PC-3 (cell line): ENCODE data around the gene INO80B.

ENCODE experiments used
- EZH2phosphoT487 ChIP-seq: fragments of 300-600 bp; sonication (generic); IDR thresholded peaks from 2 replicates; pipeline ENCODE4 v1.6.1; 2018; ENCODE audit warnings: mild to moderate bottlenecking, antibody characterized with exemption, low read length, borderline replicate concordance
- TF ChIP-seq, protein P1 (sequence below): fragments of 300-600 bp; sonication (generic); conservative IDR thresholded peaks from 2 replicates; pipeline ENCODE4 v1.5.1; 2017; ENCODE audit warnings: antibody characterized with exemption, low read depth, mild to moderate bottlenecking, low read length

DNA sequence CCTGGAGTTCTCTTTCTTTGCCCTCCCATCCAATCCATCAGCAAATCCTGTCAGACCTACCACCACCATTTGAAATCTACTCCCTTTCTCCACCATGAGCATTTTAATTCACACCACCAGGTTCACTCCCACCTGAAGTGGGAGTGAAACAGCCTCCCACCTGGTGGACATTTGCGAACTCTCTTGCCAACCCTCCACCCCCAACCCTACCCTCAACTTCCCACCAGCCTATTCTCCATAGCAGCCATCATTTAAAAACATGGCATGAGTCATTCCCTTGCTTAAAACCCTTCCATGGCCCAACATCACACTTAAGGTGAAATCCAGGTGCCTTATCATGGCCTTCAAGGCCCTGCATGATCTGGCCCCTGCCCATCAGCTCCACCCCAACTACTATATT, 16.6 kb upstream of the INO80B start:
- TF ChIP-seq, protein P1, sequence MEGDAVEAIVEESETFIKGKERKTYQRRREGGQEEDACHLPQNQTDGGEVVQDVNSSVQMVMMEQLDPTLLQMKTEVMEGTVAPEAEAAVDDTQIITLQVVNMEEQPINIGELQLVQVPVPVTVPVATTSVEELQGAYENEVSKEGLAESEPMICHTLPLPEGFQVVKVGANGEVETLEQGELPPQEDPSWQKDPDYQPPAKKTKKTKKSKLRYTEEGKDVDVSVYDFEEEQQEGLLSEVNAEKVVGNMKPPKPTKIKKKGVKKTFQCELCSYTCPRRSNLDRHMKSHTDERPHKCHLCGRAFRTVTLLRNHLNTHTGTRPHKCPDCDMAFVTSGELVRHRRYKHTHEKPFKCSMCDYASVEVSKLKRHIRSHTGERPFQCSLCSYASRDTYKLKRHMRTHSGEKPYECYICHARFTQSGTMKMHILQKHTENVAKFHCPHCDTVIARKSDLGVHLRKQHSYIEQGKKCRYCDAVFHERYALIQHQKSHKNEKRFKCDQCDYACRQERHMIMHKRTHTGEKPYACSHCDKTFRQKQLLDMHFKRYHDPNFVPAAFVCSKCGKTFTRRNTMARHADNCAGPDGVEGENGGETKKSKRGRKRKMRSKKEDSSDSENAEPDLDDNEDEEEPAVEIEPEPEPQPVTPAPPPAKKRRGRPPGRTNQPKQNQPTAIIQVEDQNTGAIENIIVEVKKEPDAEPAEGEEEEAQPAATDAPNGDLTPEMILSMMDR = no peak
- no peak for TF ChIP-seq EZH2phosphoT487
